CD14-positive monocyte (primary cell): ENCODE measurements around the gene TAPT1. TPM values are rescaled to one million over a fixed set of nuclear protein-coding genes. Genes with fewer than 3 reads are reported as not detected.

ENCODE experiments used
- DNase-seq, 3 donors: peaks; one replicate each; pipeline ENCODE4 v3.0.0-alpha.2; 2011 to 2022
- H2AFZ ChIP-seq: 2 replicates; pipeline ENCODE4 v1.6.0; 2012; ENCODE audit warnings: mild to moderate bottlenecking, low read depth, low read length, inconsistent platforms; ENCODE audit not compliant: insufficient read depth, poor library complexity, severe bottlenecking
- H3K27ac ChIP-seq, 2 donors: 1 replicate in 1 of 2; 2 replicates in 1 of 2; pipeline ENCODE4 v1.5.1; 2012 to 2013; ENCODE audit warnings: low read length in 2 of 2, control low read depth in 1 of 2, inconsistent platforms in 1 of 2, low read depth in 1 of 2, mild to moderate bottlenecking in 1 of 2
- H3K27me3 ChIP-seq, 2 donors: one replicate each; pipeline versions ENCODE4 v1.6.0 to v1.6.1; 2011 to 2013; ENCODE audit warnings: low read length in 2 of 2; ENCODE audit not compliant: control insufficient read depth in 2 of 2, insufficient read depth in 2 of 2
- H3K36me3 ChIP-seq, 2 donors: replicated peaks in 1 of 2; 1 replicate in 1 of 2; 2 replicates in 1 of 2; pipeline versions ENCODE4 v1.5.1 to v1.6.1; 2012 to 2013; ENCODE audit warnings: low read length in 2 of 2, control low read depth in 1 of 2, inconsistent platforms in 1 of 2, mild to moderate bottlenecking in 1 of 2; ENCODE audit not compliant: insufficient read depth in 2 of 2, control insufficient read depth in 1 of 2
- H3K4me1 ChIP-seq, 2 donors: 1 replicate in 1 of 2; 2 replicates in 1 of 2; pipeline versions ENCODE4 v1.5.1 to v1.6.1; 2012 to 2013; ENCODE audit warnings: low read length in 2 of 2, control low read depth in 1 of 2, inconsistent platforms in 1 of 2, mild to moderate bottlenecking in 1 of 2, moderate library complexity in 1 of 2; ENCODE audit not compliant: insufficient read depth in 2 of 2, control insufficient read depth in 1 of 2
- H3K4me2 ChIP-seq: replicated peaks from 2 replicates; pipeline ENCODE3; 2012; ENCODE audit warnings: low read length, moderate library complexity, mild to moderate bottlenecking; ENCODE audit not compliant: poor library complexity, severe bottlenecking; ENCODE audit errors: extremely low read depth
- H3K4me3 ChIP-seq, 3 experiments: fragments of 200-600 bp in 1 of 3; sonication (generic) in 1 of 3; replicated peaks in 1 of 3; 1 replicate in 2 of 3; 2 replicates in 1 of 3; pipeline ENCODE4 v1.5.1; 2011 to 2013; ENCODE audit warnings: low read length in 3 of 3, mild to moderate bottlenecking in 3 of 3, control low read depth in 2 of 3, low read depth in 2 of 3, inconsistent platforms in 1 of 3, moderate library complexity in 1 of 3
- H3K79me2 ChIP-seq: 2 replicates; pipeline ENCODE4 v1.6.0; 2012; ENCODE audit warnings: mild to moderate bottlenecking, control low read depth, inconsistent platforms, low read length, moderate library complexity; ENCODE audit not compliant: insufficient read depth
- H3K9ac ChIP-seq: 2 replicates; pipeline ENCODE4 v1.6.0; 2017; ENCODE audit warnings: low read length, mild to moderate bottlenecking; ENCODE audit not compliant: insufficient read depth, poor library complexity, severe bottlenecking
- H3K9me3 ChIP-seq, 2 donors: replicated peaks in 1 of 2; 1 replicate in 1 of 2; 2 replicates in 1 of 2; pipeline versions ENCODE4 v1.5.1 to v1.6.1; 2012 to 2013; ENCODE audit warnings: low read length in 2 of 2, control low read depth in 1 of 2; ENCODE audit not compliant: control insufficient read depth in 1 of 2, insufficient read depth in 1 of 2
- H4K20me1 ChIP-seq: 2 replicates; pipeline ENCODE4 v1.6.0; 2012; ENCODE audit warnings: mild to moderate bottlenecking, low read length, control low read depth, moderate library complexity; ENCODE audit not compliant: insufficient read depth
- H3K27ac Mint-ChIP-seq, 7 donors: one replicate each; pipeline ENCODE4 v1.8.0; 2020; ENCODE audit warnings: mild to moderate bottlenecking in 7 of 7, mixed read lengths in 7 of 7, moderate library complexity in 6 of 7, inconsistent platforms in 2 of 7
- H3K27me3 Mint-ChIP-seq, 3 donors: one replicate each; pipeline ENCODE4 v1.8.0; 2021 to 2022; ENCODE audit warnings: low read depth in 3 of 3, mild to moderate bottlenecking in 3 of 3, mixed read lengths in 3 of 3, moderate library complexity in 3 of 3, inconsistent platforms in 1 of 3
- H3K36me3 Mint-ChIP-seq, 2 donors: one replicate each; pipeline ENCODE4 v1.8.0; 2020; ENCODE audit warnings: mixed read lengths in 2 of 2, inconsistent platforms in 1 of 2, mild to moderate bottlenecking in 1 of 2
- H3K4me1 Mint-ChIP-seq: one replicate; pipeline ENCODE4 v1.8.0; 2020; ENCODE audit warnings: mild to moderate bottlenecking, mixed read lengths
- H3K4me3 Mint-ChIP-seq, 2 donors: one replicate each; pipeline ENCODE4 v1.8.0; 2020; ENCODE audit warnings: mild to moderate bottlenecking in 2 of 2, mixed read lengths in 2 of 2, moderate library complexity in 1 of 2
- H3K9me3 Mint-ChIP-seq, 7 donors: one replicate each; pipeline ENCODE4 v1.8.0; 2020 to 2022; ENCODE audit warnings: mixed read lengths in 7 of 7, mild to moderate bottlenecking in 6 of 7, moderate library complexity in 6 of 7, inconsistent platforms in 2 of 7
- CTCF ChIP-seq: fragments of 200-600 bp; IDR thresholded peaks from one replicate; pipeline ENCODE4 v1.8.0; 2022; ENCODE audit warnings: antibody characterized with exemption, mild to moderate bottlenecking
- WGBS: methylation state at CpG from one replicate; pipeline ENCODE4 v1.1.5; 2013; ENCODE audit warnings: missing lambda C conversion rate; ENCODE audit not compliant: insufficient coverage; 5-methylcytosine and 5-hydroxymethylcytosine counted together
- intact Hi-C, 2 donors: fragments of 100-400 bp; cut with micrococcal nuclease; formaldehyde crosslinking; loops; one replicate each; pipeline versions ENCODE4 v1.15.0 to v1.15.1; 2023
- polyA plus RNA-seq, 3 donors: library from polyadenylated mRNA; depleted of rRNA in 1 of 3; unstranded in 2 of 3; stranded (reverse) in 1 of 3; fragments of 300-500 nt in 2 of 3; fragments of >200 nt in 1 of 3; fragmentation: Illumina TruSeq in 2 of 3; gene quantifications; 1 replicate in 2 of 3; 2 replicates in 1 of 3; pipeline ENCODE4 v1.2.3, GENCODE V29; 2012 to 2021

TAPT1 gene
- polyA plus RNA-seq, 3 donors: 15.2 to 18.4 (median 16.0) TPM

DNA sequence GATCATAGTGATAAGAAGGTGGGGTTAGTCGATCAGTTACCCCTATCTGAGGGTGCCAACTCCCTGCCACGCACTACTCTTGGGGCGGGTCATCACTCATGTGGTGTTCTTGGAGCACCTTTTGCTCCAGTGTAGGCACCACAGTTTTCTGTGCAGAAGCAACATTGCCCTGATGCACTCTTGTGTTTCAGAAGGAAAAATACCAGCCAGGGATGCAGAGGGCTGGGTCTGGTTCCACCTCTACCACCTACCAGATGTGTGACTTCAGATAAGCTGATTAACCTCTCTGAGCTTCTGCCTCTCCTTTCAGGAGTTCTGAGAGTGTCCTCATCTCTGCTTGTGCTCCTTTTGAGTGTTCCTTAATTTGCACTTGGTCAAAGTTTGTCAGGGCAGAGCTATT lies 112.5 kb downstream of the TAPT1 start:
- Histone ChIP-seq H3K36me3 (no peaks in the 10 kb centered on the region), H3K4me2 (no peak overlapping the region), H3K27ac (no peak overlapping the region), H2AFZ (no peak overlapping the region), H4K20me1 (no peaks in the 10 kb centered on the region), H3K79me2 (no peaks in the 10 kb centered on the region), H3K27me3 (no peaks in the 10 kb centered on the region), H3K9ac (no peak overlapping the region), H3K4me1 (no peaks in the 10 kb centered on the region), H3K9me3 (no peaks in the 10 kb centered on the region), H3K4me3 (no peak overlapping the region)
- peaks cover 0 to 4% (median 0%) of the 10 kb centered on the region in 3 donors for H3K27me3 Mint-ChIP-seq
- WGBS: 100% methylated on average over 3 of the region's 3 CpGs
- no peak for DNase-seq
- no peak for TF ChIP-seq CTCF
- intact Hi-C loops: no loop called here
- peaks cover 0 to 3% (median 2%) of the 10 kb centered on the region in 7 donors for H3K9me3 Mint-ChIP-seq
- no peaks in the 10 kb centered on the region for H3K4me1 Mint-ChIP-seq
- no peak overlapping the region for H3K27ac Mint-ChIP-seq
- H3K36me3 Mint-ChIP-seq: no peaks in the 10 kb centered on the region
- H3K4me3 Mint-ChIP-seq: no peak overlapping the region

- H3K4me2 ChIP-seq: no peak overlapping the region
- H4K20me1 ChIP-seq: no peaks in the 10 kb centered on the region
- no peak overlapping the region for H3K4me3 Mint-ChIP-seq
- no peaks in the 10 kb centered on the region for H3K27me3 ChIP-seq
- no peaks in the 10 kb centered on the region for H3K4me1 ChIP-seq
- no peaks in the 10 kb centered on the region for H3K4me1 Mint-ChIP-seq
- peaks cover 0 to 4% (median 2%) of the 10 kb centered on the region in 7 donors for H3K9me3 Mint-ChIP-seq
- no peak overlapping the region for H3K27ac Mint-ChIP-seq
- no peak overlapping the region for H3K9ac ChIP-seq
- H3K36me3 ChIP-seq: no peaks in the 10 kb centered on the region
- H3K27me3 Mint-ChIP-seq: peaks cover 0 to 4% (median 2%) of the 10 kb centered on the region in 3 donors
- no peak overlapping the region for H3K27ac ChIP-seq
- H3K79me2 ChIP-seq: no peaks in the 10 kb centered on the region
- 100% methylated on average over 2 of the region's 5 CpGs for WGBS
- intact Hi-C loops: no loop called here
- no peak overlapping the region for H2AFZ ChIP-seq
- TF ChIP-seq CTCF: no peak
- no peak for DNase-seq
- H3K4me3 ChIP-seq: no peak overlapping the region
- no peaks in the 10 kb centered on the region for H3K36me3 Mint-ChIP-seq
- H3K9me3 ChIP-seq: no peaks in the 10 kb centered on the region
Measured at GRCh38 chr4:16111533-16111932, 114.7 kb downstream of the TAPT1 start.
